Ishikawa (cell line): Measurements from ENCODE around the gene UBALD1.

ENCODE experiments used
- CEBPB ChIP-seq: IDR thresholded peaks from 2 replicates; pipeline ENCODE4 v1.6.1; 2012
- CREB1 ChIP-seq: IDR thresholded peaks from 2 replicates; pipeline ENCODE4 v1.6.1; 2012; ENCODE audit warnings: low read depth
- EGR1 ChIP-seq: IDR thresholded peaks from 2 replicates; pipeline ENCODE4 v1.6.1; 2012
- EP300 ChIP-seq: IDR thresholded peaks from 2 replicates; pipeline ENCODE4 v1.6.1; 2012; ENCODE audit warnings: borderline replicate concordance
- FOXM1 ChIP-seq: IDR thresholded peaks from 2 replicates; pipeline ENCODE4 v1.6.1; 2012; ENCODE audit warnings: low read depth, borderline replicate concordance
- NFIC ChIP-seq: IDR thresholded peaks from 2 replicates; pipeline ENCODE4 v1.6.1; 2012
- RAD21 ChIP-seq: IDR thresholded peaks from 2 replicates; pipeline ENCODE4 v1.6.1; 2012; ENCODE audit warnings: low read depth
- TAF1 ChIP-seq: IDR thresholded peaks from 2 replicates; pipeline ENCODE4 v1.6.1; 2012; ENCODE audit warnings: low read depth, mild to moderate bottlenecking
- TCF12 ChIP-seq: IDR thresholded peaks from 2 replicates; pipeline ENCODE4 v1.6.1; 2012; ENCODE audit warnings: low read depth
- TEAD4 ChIP-seq: IDR thresholded peaks from 2 replicates; pipeline ENCODE4 v1.6.1; 2012
- YY1 ChIP-seq: IDR thresholded peaks from 2 replicates; pipeline ENCODE4 v1.6.1; 2012; ENCODE audit warnings: low read depth
- ZBTB7A ChIP-seq: IDR thresholded peaks from 2 replicates; pipeline ENCODE4 v1.6.1; 2012; ENCODE audit warnings: low read depth
- TF ChIP-seq, protein P1 (sequence below): IDR thresholded peaks from 2 replicates; pipeline ENCODE4 v1.6.1; 2012
- TF ChIP-seq, protein P2 (sequence below): IDR thresholded peaks from 2 replicates; pipeline ENCODE4 v1.6.1; 2012
- TF ChIP-seq, protein P3 (sequence below): IDR thresholded peaks from 2 replicates; pipeline ENCODE4 v1.6.1; 2012; ENCODE audit warnings: low read depth, mild to moderate bottlenecking

Gene UBALD1

DNA sequence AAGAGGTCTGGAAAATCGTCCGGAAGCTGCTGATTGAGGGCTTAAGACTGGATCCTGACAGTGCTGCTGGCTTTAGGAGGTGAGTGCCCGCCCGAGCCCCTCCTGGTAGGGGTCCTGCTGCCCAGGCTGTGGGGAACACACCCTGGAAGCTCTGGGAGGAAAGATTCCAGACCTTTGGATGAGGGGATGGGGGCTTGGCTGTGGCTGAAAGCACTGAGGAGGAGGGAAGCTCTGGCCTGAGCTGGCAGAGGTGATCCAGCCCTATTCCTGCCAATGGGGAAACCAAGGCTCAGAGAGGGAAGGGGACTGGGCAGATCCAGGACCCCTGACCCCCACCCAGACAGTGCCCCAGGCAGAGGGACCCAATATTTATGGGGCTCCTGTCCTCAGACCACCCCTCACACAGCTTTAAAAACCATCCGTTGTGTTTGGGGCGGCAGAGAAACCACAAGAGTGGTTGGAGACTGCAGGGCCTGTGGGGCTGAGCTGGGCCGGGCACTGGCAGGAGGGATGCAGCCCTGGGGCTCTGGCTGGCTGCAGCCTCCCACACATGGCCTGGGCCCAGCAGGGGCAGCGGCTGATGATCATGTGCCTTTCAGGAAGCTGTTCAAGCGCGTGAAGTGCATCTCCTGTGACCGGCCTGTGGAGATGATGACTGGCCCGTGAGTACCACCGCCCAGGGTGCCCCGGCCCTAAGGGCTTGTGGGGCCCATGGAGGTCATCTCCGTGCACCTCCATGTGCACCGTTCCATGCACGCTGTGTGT is 22.8 kb downstream of the UBALD1 start:
- no peak for TF ChIP-seq CREB1
- TF ChIP-seq, protein P1, sequence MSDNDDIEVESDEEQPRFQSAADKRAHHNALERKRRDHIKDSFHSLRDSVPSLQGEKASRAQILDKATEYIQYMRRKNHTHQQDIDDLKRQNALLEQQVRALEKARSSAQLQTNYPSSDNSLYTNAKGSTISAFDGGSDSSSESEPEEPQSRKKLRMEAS, result no peak
- TF ChIP-seq TEAD4, result no peak
- no peak; the same call in 1 of the 2 replicates for TF ChIP-seq EP300
- TF ChIP-seq TAF1, result no peak; the same call in 1 of the 2 replicates

DNA sequence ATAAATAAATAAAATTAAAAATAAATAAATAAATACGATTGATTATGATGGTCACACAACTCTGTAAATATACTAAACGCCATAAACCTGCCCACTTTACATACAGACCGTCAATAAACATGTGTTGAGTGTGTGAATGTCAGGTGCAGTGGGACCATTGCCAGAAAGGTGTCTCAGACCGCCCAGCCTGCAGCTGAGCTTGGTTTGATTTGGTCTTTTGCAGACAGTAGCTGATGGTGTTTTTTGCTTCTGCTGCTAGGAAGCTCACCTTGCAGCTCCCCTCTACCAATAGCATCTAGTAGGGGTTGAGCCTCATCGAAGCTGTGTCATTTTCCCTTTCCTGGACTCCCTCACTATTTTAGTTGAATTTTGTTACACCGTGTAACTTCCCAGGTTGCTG is 23.5 kb downstream of the UBALD1 start:
- TF ChIP-seq TAF1 (no peak), YY1 (no peak), FOXM1 (no peak), RAD21 (no peak), EP300 (no peak), CREB1 (no peak), TCF12 (no peak)
- TF ChIP-seq, protein P2, sequence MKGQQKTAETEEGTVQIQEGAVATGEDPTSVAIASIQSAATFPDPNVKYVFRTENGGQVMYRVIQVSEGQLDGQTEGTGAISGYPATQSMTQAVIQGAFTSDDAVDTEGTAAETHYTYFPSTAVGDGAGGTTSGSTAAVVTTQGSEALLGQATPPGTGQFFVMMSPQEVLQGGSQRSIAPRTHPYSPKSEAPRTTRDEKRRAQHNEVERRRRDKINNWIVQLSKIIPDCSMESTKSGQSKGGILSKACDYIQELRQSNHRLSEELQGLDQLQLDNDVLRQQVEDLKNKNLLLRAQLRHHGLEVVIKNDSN, result no peak

DNA sequence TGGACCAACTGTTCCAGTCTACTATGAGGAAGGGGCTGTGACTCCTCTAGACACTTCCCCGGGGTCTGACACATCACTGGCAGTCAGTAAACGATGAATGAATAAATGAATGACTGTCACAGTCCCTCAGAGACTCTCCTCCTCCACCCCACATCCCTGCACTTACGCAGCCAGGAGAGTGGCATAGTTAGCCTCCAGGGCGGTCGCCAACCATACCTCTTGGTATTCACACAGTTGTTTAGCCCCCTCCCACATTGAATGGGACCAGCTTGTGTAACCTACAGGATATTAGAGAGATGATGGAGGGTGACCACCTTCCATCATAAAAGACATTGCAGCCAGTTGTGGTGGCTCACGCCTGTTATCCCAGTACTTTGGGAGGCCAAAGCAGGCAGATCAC is 25.7 kb downstream of the UBALD1 start:
- TF ChIP-seq EP300 (no peak), ZBTB7A (no peak), EGR1 (no peak), RAD21 (no peak), YY1 (no peak), TEAD4 (no peak), TCF12 (no peak)
- TF ChIP-seq, protein P2, result no peak

DNA sequence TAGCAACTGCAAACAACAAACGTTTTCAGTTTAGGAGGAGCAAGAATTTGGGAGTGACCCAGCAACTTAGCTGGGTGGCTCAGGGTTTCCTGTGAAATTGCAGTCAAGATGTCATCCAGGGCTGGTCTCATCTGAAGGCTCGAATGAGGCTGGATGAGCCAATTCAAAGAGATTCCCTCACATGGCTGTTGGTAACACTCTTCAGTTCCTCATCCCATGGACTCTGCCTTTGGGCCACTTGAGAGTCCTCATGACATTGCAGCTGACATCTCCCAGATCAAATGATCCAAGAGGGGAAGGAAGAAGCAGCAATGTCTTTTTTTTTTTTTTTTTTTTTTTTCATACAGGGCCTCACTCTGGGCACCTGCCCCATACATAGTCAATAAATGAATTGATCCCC is 26.3 kb downstream of the UBALD1 start:
- no peak for TF ChIP-seq NFIC
- TF ChIP-seq TEAD4, result no peak
- no peak for TF ChIP-seq TCF12
- TF ChIP-seq RAD21, result no peak
- TF ChIP-seq, protein P1, result no peak
- TF ChIP-seq, protein P2, result no peak
- TF ChIP-seq CREB1, result no peak
- no peak for TF ChIP-seq EP300
- no peak for TF ChIP-seq CEBPB
- TF ChIP-seq ZBTB7A, result no peak
- TF ChIP-seq FOXM1, result no peak
- TF ChIP-seq, protein P3, sequence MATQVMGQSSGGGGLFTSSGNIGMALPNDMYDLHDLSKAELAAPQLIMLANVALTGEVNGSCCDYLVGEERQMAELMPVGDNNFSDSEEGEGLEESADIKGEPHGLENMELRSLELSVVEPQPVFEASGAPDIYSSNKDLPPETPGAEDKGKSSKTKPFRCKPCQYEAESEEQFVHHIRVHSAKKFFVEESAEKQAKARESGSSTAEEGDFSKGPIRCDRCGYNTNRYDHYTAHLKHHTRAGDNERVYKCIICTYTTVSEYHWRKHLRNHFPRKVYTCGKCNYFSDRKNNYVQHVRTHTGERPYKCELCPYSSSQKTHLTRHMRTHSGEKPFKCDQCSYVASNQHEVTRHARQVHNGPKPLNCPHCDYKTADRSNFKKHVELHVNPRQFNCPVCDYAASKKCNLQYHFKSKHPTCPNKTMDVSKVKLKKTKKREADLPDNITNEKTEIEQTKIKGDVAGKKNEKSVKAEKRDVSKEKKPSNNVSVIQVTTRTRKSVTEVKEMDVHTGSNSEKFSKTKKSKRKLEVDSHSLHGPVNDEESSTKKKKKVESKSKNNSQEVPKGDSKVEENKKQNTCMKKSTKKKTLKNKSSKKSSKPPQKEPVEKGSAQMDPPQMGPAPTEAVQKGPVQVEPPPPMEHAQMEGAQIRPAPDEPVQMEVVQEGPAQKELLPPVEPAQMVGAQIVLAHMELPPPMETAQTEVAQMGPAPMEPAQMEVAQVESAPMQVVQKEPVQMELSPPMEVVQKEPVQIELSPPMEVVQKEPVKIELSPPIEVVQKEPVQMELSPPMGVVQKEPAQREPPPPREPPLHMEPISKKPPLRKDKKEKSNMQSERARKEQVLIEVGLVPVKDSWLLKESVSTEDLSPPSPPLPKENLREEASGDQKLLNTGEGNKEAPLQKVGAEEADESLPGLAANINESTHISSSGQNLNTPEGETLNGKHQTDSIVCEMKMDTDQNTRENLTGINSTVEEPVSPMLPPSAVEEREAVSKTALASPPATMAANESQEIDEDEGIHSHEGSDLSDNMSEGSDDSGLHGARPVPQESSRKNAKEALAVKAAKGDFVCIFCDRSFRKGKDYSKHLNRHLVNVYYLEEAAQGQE, result no peak
- TF ChIP-seq TAF1, result no peak

DNA sequence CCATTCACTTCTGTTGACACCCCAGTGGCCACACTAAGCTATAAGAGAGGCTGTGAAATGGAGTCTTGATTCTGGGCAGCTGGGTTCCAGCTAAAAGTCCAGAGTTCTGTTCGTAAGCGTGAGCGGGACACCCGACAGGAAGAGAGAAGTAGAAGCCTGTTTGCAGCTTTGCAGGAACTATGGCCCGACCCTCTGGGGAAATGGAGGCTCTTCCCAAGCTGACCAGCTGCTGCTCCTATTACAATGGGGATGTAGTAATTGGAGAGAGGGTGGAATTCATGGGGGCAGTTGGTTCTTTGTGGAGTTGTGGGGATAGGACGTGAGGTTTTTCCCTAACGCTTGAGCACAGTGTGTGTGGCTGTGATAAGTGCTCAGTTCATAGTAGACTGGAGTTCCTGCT is 28.4 kb downstream of the UBALD1 start:
- TF ChIP-seq CREB1 (no peak), RAD21 (no peak), ZBTB7A (no peak), TCF12 (no peak), EP300 (no peak), NFIC (no peak), FOXM1 (no peak), TAF1 (no peak), CEBPB (no peak)
- TF ChIP-seq, protein P2, result no peak
- TF ChIP-seq, protein P3, result no peak
